Mesothelial cell of epicardium (in vitro differentiated cells): ENCODE measurements around the gene TSHZ2. TPM values are rescaled to one million over a fixed set of nuclear protein-coding genes. Genes with fewer than 3 reads are reported as not detected.

Experiments
- DNase-seq, 2 experiments: peaks; one replicate each; pipeline ENCODE4 v3.0.0; 2021; ENCODE audit warnings: low spot score in 2 of 2; ENCODE audit not compliant: unreplicated experiment in 2 of 2
- H3K27ac Mint-ChIP-seq: 2 replicates; pipeline ENCODE4 v1.8.0; 2021; ENCODE audit warnings: mixed read lengths
- H3K27me3 Mint-ChIP-seq: 2 replicates; pipeline ENCODE4 v1.8.0; 2021; ENCODE audit warnings: low read depth, mixed read lengths
- H3K36me3 Mint-ChIP-seq: 2 replicates; pipeline ENCODE4 v1.8.0; 2021; ENCODE audit warnings: mixed read lengths
- H3K4me1 Mint-ChIP-seq: 2 replicates; pipeline ENCODE4 v1.8.0; 2021; ENCODE audit warnings: mixed read lengths
- H3K4me3 Mint-ChIP-seq: 2 replicates; pipeline ENCODE4 v1.8.0; 2021; ENCODE audit warnings: mild to moderate bottlenecking, moderate library complexity, mixed read lengths
- H3K9me3 Mint-ChIP-seq: 2 replicates; pipeline ENCODE4 v1.8.0; 2021; ENCODE audit warnings: mixed read lengths
- total RNA-seq: library from RNA; stranded (reverse); gene quantifications from 3 replicates; pipeline ENCODE4 v1.2.1, GENCODE V29; 2021
- TF ChIP-seq, protein P1 (sequence below): fragments of 200-600 bp; sonication (generic); IDR thresholded peaks from one replicate; pipeline ENCODE4 v1.5.0; 2021; ENCODE audit warnings: antibody characterized with exemption; ENCODE audit not compliant: unreplicated experiment

Gene TSHZ2
- total RNA-seq, 1 donor from 2014 or later, result 28.8 TPM

DNA sequence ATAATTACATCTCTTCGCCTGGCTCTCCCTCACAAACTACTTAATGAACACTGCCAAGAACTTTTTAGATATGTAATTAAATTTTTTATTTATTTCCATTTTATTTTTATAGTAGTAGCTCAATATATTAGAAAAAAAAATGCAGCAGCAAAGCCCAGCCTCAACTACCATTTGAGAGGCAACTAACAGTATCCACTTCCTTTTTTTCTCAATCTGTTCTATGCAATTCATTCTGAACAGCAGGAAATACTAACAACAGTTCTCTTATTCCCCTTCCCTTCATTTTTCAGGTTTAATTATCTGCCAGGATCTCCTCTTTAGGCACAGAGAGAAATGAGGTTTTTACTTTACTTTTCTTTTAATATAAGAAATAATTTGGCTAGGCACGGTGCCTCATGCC, 508.8 kb downstream of the TSHZ2 start:
- peaks cover 5% of the 10 kb centered on the region for H3K9me3 Mint-ChIP-seq
- H3K4me1 Mint-ChIP-seq, result no peaks in the 10 kb centered on the region
- no peak for DNase-seq
- H3K27ac Mint-ChIP-seq, result no peak overlapping the region
- H3K36me3 Mint-ChIP-seq, result peaks cover 6% of the 10 kb centered on the region
- no peaks in the 10 kb centered on the region for H3K27me3 Mint-ChIP-seq
- TF ChIP-seq, protein P1, sequence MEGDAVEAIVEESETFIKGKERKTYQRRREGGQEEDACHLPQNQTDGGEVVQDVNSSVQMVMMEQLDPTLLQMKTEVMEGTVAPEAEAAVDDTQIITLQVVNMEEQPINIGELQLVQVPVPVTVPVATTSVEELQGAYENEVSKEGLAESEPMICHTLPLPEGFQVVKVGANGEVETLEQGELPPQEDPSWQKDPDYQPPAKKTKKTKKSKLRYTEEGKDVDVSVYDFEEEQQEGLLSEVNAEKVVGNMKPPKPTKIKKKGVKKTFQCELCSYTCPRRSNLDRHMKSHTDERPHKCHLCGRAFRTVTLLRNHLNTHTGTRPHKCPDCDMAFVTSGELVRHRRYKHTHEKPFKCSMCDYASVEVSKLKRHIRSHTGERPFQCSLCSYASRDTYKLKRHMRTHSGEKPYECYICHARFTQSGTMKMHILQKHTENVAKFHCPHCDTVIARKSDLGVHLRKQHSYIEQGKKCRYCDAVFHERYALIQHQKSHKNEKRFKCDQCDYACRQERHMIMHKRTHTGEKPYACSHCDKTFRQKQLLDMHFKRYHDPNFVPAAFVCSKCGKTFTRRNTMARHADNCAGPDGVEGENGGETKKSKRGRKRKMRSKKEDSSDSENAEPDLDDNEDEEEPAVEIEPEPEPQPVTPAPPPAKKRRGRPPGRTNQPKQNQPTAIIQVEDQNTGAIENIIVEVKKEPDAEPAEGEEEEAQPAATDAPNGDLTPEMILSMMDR, result no peak
- H3K4me3 Mint-ChIP-seq, result no peak overlapping the region

DNA sequence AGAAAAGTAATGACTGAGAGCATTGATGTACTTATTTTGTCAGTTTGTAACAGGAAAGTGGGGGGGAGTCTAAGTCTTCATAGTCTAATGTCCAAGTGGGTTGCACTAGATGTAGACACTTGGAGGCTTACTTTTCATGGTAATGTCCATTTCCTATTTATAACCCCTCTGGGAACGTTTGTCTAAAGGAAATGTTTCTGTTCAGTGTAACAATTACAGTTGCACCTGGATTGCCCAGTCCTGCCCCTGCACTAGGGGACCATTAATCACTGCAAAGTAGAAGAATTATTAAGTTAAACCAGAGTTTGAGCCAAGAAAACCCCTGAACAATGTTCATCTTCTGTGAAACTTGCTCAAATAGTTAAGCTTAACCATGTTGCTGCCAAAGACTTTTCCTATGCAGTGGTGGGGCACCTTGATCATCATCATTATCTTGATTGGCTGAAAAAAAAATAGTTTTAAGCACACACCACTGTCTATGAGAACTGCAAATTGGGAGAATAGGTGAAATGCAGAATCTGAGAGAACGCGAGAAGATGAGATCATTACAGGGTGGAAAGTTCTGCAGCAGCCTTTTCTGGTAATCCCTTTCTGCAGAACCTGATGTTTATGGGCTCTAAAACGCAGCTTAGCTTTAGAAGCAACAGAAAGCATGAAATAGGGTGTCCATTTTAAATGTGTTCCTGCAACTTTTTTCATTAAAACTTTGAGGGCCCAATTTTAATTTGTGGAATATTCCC, 515.5 kb downstream of the TSHZ2 start:
- H3K27me3 Mint-ChIP-seq, result no peaks in the 10 kb centered on the region
- TF ChIP-seq, protein P1, result no peak
- DNase-seq, result no peak
- H3K4me3 Mint-ChIP-seq, result no peak overlapping the region
- H3K36me3 Mint-ChIP-seq, result peaks cover 10% of the 10 kb centered on the region
- H3K4me1 Mint-ChIP-seq, result peaks cover 26% of the 10 kb centered on the region
- peaks cover 5% of the 10 kb centered on the region for H3K9me3 Mint-ChIP-seq
- H3K27ac Mint-ChIP-seq, result no peak overlapping the region

DNA sequence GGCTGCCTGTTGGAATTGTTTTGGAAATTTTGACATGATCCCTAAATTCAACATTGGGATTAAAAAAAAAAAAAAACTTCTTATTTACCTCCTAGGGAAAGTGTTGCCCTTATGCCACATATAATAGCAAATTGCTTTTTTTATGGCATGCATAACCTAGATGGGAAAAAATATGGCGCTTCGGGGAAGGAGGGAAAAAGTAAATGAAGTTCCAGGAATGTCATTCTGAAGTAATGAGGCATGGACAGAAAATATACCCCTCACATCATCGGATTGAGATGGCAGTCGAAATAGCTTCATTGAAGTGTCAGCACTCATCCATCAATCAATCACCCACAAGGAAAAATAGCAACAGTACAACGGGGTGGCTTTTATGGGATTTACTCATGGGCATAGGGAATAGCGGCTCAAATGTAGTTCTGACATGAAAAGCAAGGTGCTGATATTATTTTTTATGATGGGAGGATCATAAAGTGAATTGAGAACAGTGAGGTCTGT, 516.7 kb downstream of the TSHZ2 start:
- TF ChIP-seq, protein P1, result no peak
- Mint-ChIP-seq H3K9me3 (peaks cover 3% of the 10 kb centered on the region), H3K4me3 (no peak overlapping the region), H3K27ac (no peak overlapping the region), H3K27me3 (no peaks in the 10 kb centered on the region), H3K36me3 (peaks cover 5% of the 10 kb centered on the region), H3K4me1 (peaks cover 38% of the 10 kb centered on the region)
- DNase-seq, result no peak

DNA sequence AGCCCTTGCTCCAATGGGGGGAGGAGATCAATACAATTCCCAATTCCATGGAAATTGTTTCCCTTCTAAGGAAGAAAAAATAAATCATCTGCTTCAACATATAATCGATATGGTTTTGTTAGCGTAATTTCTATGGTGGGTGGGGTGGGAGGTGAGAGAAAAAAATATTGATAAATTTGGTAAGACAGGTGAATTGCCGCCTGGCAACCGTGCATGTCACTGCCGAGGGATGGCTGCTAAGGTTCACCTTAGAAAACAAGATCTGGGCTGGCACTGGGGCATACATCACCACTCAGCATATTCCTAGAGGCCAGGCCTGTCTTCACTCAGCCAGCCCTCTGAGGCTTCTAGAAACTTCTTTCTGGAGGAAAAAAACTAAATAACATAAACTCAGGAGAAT, 517.4 kb downstream of the TSHZ2 start:
- no peaks in the 10 kb centered on the region for H3K27me3 Mint-ChIP-seq
- no peak overlapping the region for H3K4me3 Mint-ChIP-seq
- H3K4me1 Mint-ChIP-seq, result peaks cover 42% of the 10 kb centered on the region
- DNase-seq, result no peak
- H3K9me3 Mint-ChIP-seq, result no peaks in the 10 kb centered on the region
- no peak overlapping the region for H3K27ac Mint-ChIP-seq
- peaks cover 3% of the 10 kb centered on the region for H3K36me3 Mint-ChIP-seq
- TF ChIP-seq, protein P1, result no peak

DNA sequence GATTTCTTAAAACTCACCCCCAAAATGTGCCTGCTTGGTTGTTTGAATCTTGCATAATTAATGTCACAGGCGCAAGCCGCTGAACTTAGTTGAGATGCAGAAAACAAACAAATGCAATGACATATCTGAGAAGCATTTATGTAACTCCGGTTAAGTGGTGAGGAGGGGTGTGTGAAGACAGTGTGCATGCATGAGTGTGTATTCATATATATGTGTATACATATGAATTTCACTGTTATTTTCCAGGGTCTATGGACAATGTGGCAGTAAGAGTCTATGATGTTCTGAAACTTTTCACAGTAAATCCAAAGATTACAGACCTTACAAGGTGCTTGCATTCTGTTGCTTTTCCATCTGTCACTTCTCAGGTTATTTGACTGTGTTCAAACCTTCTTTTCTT, 518.5 kb downstream of the TSHZ2 start:
- Mint-ChIP-seq H3K27ac (no peak overlapping the region), H3K4me1 (peaks cover 51% of the 10 kb centered on the region), H3K4me3 (no peak overlapping the region), H3K36me3 (peaks cover 3% of the 10 kb centered on the region), H3K9me3 (no peaks in the 10 kb centered on the region), H3K27me3 (no peaks in the 10 kb centered on the region)
- DNase-seq, result no peak
- TF ChIP-seq, protein P1, result no peak

DNA sequence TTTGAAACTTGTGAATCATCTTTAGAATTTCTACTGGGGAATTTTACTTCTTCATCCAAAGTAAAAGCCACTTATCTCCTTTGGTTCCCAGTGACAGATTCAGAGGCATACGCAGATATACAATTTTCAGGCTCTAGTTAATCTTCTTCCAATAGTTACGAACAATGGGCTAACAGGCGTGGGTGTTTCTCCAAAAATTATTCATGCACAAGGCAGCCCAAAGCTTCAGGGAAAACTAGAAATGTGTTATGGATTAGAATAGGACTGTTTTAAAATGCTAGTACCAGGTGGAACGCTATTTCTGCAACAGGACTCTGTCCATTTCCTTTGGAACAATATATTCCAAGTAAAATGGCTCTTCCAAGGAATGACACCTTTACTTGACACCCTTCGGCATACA, 519.3 kb downstream of the TSHZ2 start:
- H3K27ac Mint-ChIP-seq, result no peak overlapping the region
- no peaks in the 10 kb centered on the region for H3K27me3 Mint-ChIP-seq
- H3K9me3 Mint-ChIP-seq, result no peaks in the 10 kb centered on the region
- H3K36me3 Mint-ChIP-seq, result peaks cover 3% of the 10 kb centered on the region
- DNase-seq, result no peak
- TF ChIP-seq, protein P1, result no peak
- H3K4me1 Mint-ChIP-seq, result peaks cover 55% of the 10 kb centered on the region
- no peak overlapping the region for H3K4me3 Mint-ChIP-seq
